GM12878 (cell line): ENCODE results near the gene VPS52. TPM values are rescaled to one million over a fixed set of nuclear protein-coding genes. Genes with fewer than 3 reads are reported as not detected.
A peak's percentile ranks its signal among the peaks of the same experiment; 100 is the strongest.

Source experiments
- ATAC-seq: fragments of 200-7000 bp; cut with Tn5 transposase; 3 replicates; pipeline ENCODE4 v1.9.1; 2020; ENCODE audit warnings: mild to moderate bottlenecking, moderate library complexity
- BruUV-seq: library from RNA; stranded (reverse); fragments of 400-500 nt; replicated peaks from 2 replicates; lab custom pipeline; 2021; lab: Mats Ljungman, UMichigan
- CTCF ChIA-PET: fragments of 300-600 bp; sonication (Branson Sonifier 250); formaldehyde crosslinking; extraction: SDS; loops from one replicate; lab custom pipeline; 2021; ENCODE audit warnings: inconsistent platforms; lab: Yijun Ruan, JAX
- POLR2A ChIA-PET: fragments of 350-600 bp; formaldehyde crosslinking; extraction: SDS; loops from one replicate; lab custom pipeline; 2021; ENCODE audit warnings: inconsistent platforms; lab: Charles Lee
- RAD21 ChIA-PET: fragments of 300-600 bp; sonication (Branson Sonifier 250); formaldehyde crosslinking; loops from one replicate; lab custom pipeline; 2023; ENCODE audit warnings: antibody characterized with exemption; ENCODE audit not compliant: unreplicated experiment; lab: Charles Lee
- SMC1A ChIA-PET: fragments of 300-600 bp; sonication (Branson Sonifier 250); formaldehyde crosslinking; loops from one replicate; lab custom pipeline; 2023; ENCODE audit not compliant: unreplicated experiment, uncharacterized antibody; lab: Charles Lee
- DNase-seq: peaks from one replicate; pipeline ENCODE4 v3.0.0-alpha.2; 2011; ENCODE audit warnings: low read depth, low spot score
- FAIRE-seq: peaks from 3 replicates; lab custom pipeline; 2011; peaks lifted over from hg19 to GRCh38; lab: Jason Lieb, UNC
- H2AFZ ChIP-seq: 2 replicates; pipeline ENCODE4 v1.6.0; 2011; ENCODE audit warnings: low read depth, low read length, control low read depth; ENCODE audit not compliant: control insufficient read depth
- H3K27ac ChIP-seq: 2 replicates; pipeline ENCODE4 v1.5.1; 2011; ENCODE audit warnings: control low read depth; ENCODE audit not compliant: control insufficient read depth, insufficient read depth
- H3K27me3 ChIP-seq, 2 experiments: replicated peaks in 1 of 2; 2 replicates each; pipeline versions ENCODE4 v1.6.0 to v1.6.1; 2011; ENCODE audit warnings: low read length in 1 of 2; ENCODE audit not compliant: control insufficient read depth in 2 of 2, insufficient read depth in 2 of 2
- H3K36me3 ChIP-seq, 2 experiments: 2 replicates each; pipeline ENCODE4 v1.5.1; 2011; ENCODE audit warnings: low read length in 1 of 2; ENCODE audit not compliant: control insufficient read depth in 2 of 2, insufficient read depth in 2 of 2
- H3K4me1 ChIP-seq: 2 replicates; pipeline ENCODE4 v1.6.1; 2011; ENCODE audit warnings: mild to moderate bottlenecking, low read length, moderate library complexity, mixed read lengths; ENCODE audit not compliant: control insufficient read depth, insufficient read depth
- H3K4me2 ChIP-seq: 2 replicates; pipeline ENCODE4 v1.6.0; 2011; ENCODE audit warnings: control low read depth; ENCODE audit not compliant: control insufficient read depth, insufficient read depth
- H3K4me3 ChIP-seq: fragments of 200-600 bp; sonication (generic); 2 replicates; pipeline ENCODE4 v1.5.1; 2016
- H3K79me2 ChIP-seq: 2 replicates; pipeline ENCODE4 v1.6.0; 2011; ENCODE audit warnings: low read length; ENCODE audit not compliant: control insufficient read depth, insufficient read depth
- H3K9ac ChIP-seq: 2 replicates; pipeline ENCODE4 v1.8.0; 2011; ENCODE audit warnings: low read length, control low read depth, mixed read lengths; ENCODE audit not compliant: control insufficient read depth, insufficient read depth
- H3K9me3 ChIP-seq: replicated peaks from 3 replicates; pipeline ENCODE4 v1.5.1; 2011; ENCODE audit warnings: mild to moderate bottlenecking, low read length; ENCODE audit not compliant: control insufficient read depth, insufficient read depth
- H4K20me1 ChIP-seq: 2 replicates; pipeline ENCODE4 v1.6.0; 2011; ENCODE audit not compliant: control insufficient read depth, insufficient read depth
- ATF3 ChIP-seq: IDR thresholded peaks from 2 replicates; pipeline ENCODE4 v1.6.1; 2011; ENCODE audit warnings: low read depth, mild to moderate bottlenecking, low read length, moderate library complexity, borderline replicate concordance; ENCODE audit errors: extremely low read depth
- BMI1 ChIP-seq: fragments of 450-650 bp; IDR thresholded peaks from 2 replicates; pipeline ENCODE4 v1.6.1; 2016; ENCODE audit warnings: mild to moderate bottlenecking, moderate library complexity, borderline replicate concordance
- E4F1 ChIP-seq: fragments of 450-650 bp; IDR thresholded peaks from 2 replicates; pipeline ENCODE4 v1.6.1; 2018; ENCODE audit warnings: borderline replicate concordance, mild to moderate bottlenecking; ENCODE audit not compliant: partially characterized antibody
- NFYA ChIP-seq: IDR thresholded peaks from 2 replicates; pipeline ENCODE4 v1.6.1; 2011; ENCODE audit warnings: low read depth, mild to moderate bottlenecking, low read length, improper control_type of control experiment, borderline replicate concordance
- POLR2AphosphoS5 ChIP-seq: IDR thresholded peaks from 2 replicates; pipeline ENCODE4 v1.6.1; 2011; ENCODE audit warnings: mild to moderate bottlenecking, low read length, inconsistent platforms
- PRDM15 ChIP-seq: fragments of 450-650 bp; formaldehyde crosslinking; IDR thresholded peaks from 2 replicates; pipeline ENCODE4 v1.4.0; 2020; ENCODE audit warnings: mild to moderate bottlenecking, moderate library complexity
- RB1 ChIP-seq: fragments of 450-650 bp; formaldehyde crosslinking; IDR thresholded peaks from 2 replicates; pipeline ENCODE4 v1.6.1; 2017; ENCODE audit warnings: mild to moderate bottlenecking, borderline replicate concordance
- RUNX3 ChIP-seq: IDR thresholded peaks from 2 replicates; pipeline ENCODE4 v1.6.1; 2012; ENCODE audit warnings: low read length, inconsistent platforms
- SIX5 ChIP-seq: IDR thresholded peaks from 2 replicates; pipeline ENCODE4 v1.6.1; 2011; ENCODE audit warnings: mild to moderate bottlenecking, low read depth, low read length, moderate library complexity; ENCODE audit not compliant: severe bottlenecking
- SMARCA5 ChIP-seq: fragments of 450-650 bp; IDR thresholded peaks from 2 replicates; pipeline ENCODE4 v1.6.1; 2017; ENCODE audit warnings: mild to moderate bottlenecking
- ZNF622 ChIP-seq: fragments of 450-650 bp; IDR thresholded peaks from 2 replicates; pipeline ENCODE4 v1.6.1; 2017; ENCODE audit warnings: mild to moderate bottlenecking, inconsistent platforms
- WGBS: methylation state at CpG from one replicate; pipeline ENCODE4 v1.1.6; 2016; ENCODE audit warnings: low lambda C conversion rate; ENCODE audit not compliant: insufficient replicate concordance, insufficient coverage; ENCODE audit errors: missing lambda C conversion rate; 5-methylcytosine and 5-hydroxymethylcytosine counted together
- in situ Hi-C: fragments of 300-500 bp; cut with MboI; formaldehyde crosslinking; loops from 9 replicates; pipeline ENCODE4 v1.14.3; 2018; ENCODE audit warnings: mixed read lengths
- intact Hi-C: fragments of 100-400 bp; cut with micrococcal nuclease; formaldehyde crosslinking; loops from one replicate; pipeline ENCODE4 v1.14.2; 2022; ENCODE audit not compliant: unreplicated experiment
- polyA plus RNA-seq, 11 experiments: library from polyadenylated mRNA; depleted of rRNA in 4 of 11; unstranded in 6 of 11; stranded (reverse) in 5 of 11; fragments of >200 nt; fragmentation: Nextera tagmentation in 4 of 11; fragmentation: Illumina TruSeq in 1 of 11; extraction: Ambion mirVana in 4 of 11; extraction: Trizol in 1 of 11; gene quantifications; 1 replicate in 1 of 11; 2 replicates in 10 of 11; pipeline versions ENCODE4 v1.2.1 to v1.2.3, GENCODE V29; 2011 to 2016; ENCODE audit warnings: inconsistent platforms in 2 of 11, missing spikeins in 2 of 11, low read depth in 1 of 11
- total RNA-seq, 4 experiments: library from RNA; depleted of rRNA in 3 of 4; stranded (reverse); fragments of >200 nt in 3 of 4; fragmentation: Illumina TruSeq in 1 of 4; extraction: Trizol in 1 of 4; gene quantifications; 2 replicates each; pipeline versions ENCODE4 v1.2.1 to v1.2.3, GENCODE V29; 2013 to 2021

VPS52 gene
- total and polyA plus RNA-seq, 10 of the 15 experiments (the other 5 are each of a cell fraction or from before 2014, with no cell fraction given) = 11.3 to 52.7 (median 36.7) TPM

- no peak for TF ChIP-seq E4F1
- TF ChIP-seq ZNF622 = no peak
- TF ChIP-seq RUNX3 = no peak
- no peak for TF ChIP-seq SMARCA5
- TF ChIP-seq RB1 = no peak
- no peak for TF ChIP-seq ATF3
- TF ChIP-seq, all 136 proteins: peak for 0
Observed at GRCh38 chr6:33212857-33213165, 58.9 kb downstream of the VPS52 start (continued).

- H3K36me3 ChIP-seq = peaks cover 0 to 5% of the 10 kb centered on the region in 2 experiments; a peak in 2 of 4 replicates
- H3K79me2 ChIP-seq = peaks cover 3% of the 10 kb centered on the region
- peaks cover 2 to 3% of the 10 kb centered on the region in 2 experiments; a peak in 3 of 4 replicates for H3K27me3 ChIP-seq
- ChIA-PET SMC1A (interaction anchor here (0.6 to 1.3 kb wide), 4 partner anchors 18 to 98 kb away, joined by 3 to 4 read pairs (median 3); no protein-coding TSS in a partner anchor), CTCF (interaction anchor here (1.2 kb wide), 1 partner anchor 37 kb away, joined by 4 read pairs; no protein-coding TSS in a partner anchor), RAD21 (no interaction called here)
- no peak overlapping the region for H3K4me2 ChIP-seq
- intact Hi-C loops = no loop called here
- 98% methylated on average over 10 of the region's 18 CpGs for WGBS
- ATAC-seq (no peak), FAIRE-seq (no peak)
- H3K9me3 ChIP-seq = no peaks in the 10 kb centered on the region
- H3K4me3 ChIP-seq = no peak overlapping the region
- H3K27ac ChIP-seq = no peak overlapping the region
- in situ Hi-C loops = no loop called here
- TF ChIP-seq SIX5 (no peak), BMI1 (no peak), PRDM15 (CRISPR knock-in tag) (no peak), NFYA (no peak), POLR2AphosphoS5 (peak; percentile 44; the same call in 1 of the 2 replicates)
- TF ChIP-seq, all 136 proteins: peak for 1
- POLR2A ChIA-PET = no interaction called here
- DNase-seq = no peak
- Histone ChIP-seq H3K9ac (no peak overlapping the region), H2AFZ (no peak overlapping the region), H3K4me1 (peaks cover 12% of the 10 kb centered on the region), H4K20me1 (no peaks in the 10 kb centered on the region; the same call in 1 of the 2 replicates)
- BruUV-seq = no TSS peak
Observed at GRCh38 chr6:33211666-33212422, 59.8 kb downstream of the VPS52 start.
